PC-3 (cell line): ENCODE measurements around the gene NEURL1B. TPM values are rescaled to one million over a fixed set of nuclear protein-coding genes. Genes with fewer than 3 reads are reported as not detected.

Source experiments
- ATAC-seq: fragments of 200-7000 bp; cut with Tn5 transposase; 2 replicates; pipeline ENCODE4 v1.9.1; 2020; ENCODE audit warnings: mild to moderate bottlenecking, moderate library complexity
- BruUV-seq: library from RNA; stranded (reverse); fragments of 400-500 nt; replicated peaks from 2 replicates; lab custom pipeline; 2021; lab: Mats Ljungman, UMichigan
- CTCF ChIA-PET: fragments of 300-600 bp; sonication (Branson Sonifier 250); formaldehyde crosslinking; loops from one replicate; lab custom pipeline; 2022; ENCODE audit warnings: antibody characterized with exemption; lab: Charles Lee
- POLR2A ChIA-PET: fragments of 300-600 bp; sonication (Branson Sonifier 250); formaldehyde crosslinking; loops from one replicate; lab custom pipeline; 2022; ENCODE audit warnings: antibody characterized with exemption; ENCODE audit not compliant: unreplicated experiment; lab: Charles Lee
- DNase-seq: peaks from one replicate; pipeline ENCODE4 v3.0.0-alpha.2; 2015
- H2AFZ ChIP-seq: fragments of 300-600 bp; sonication (generic); 2 replicates; pipeline ENCODE4 v1.6.0; 2016; ENCODE audit warnings: antibody characterized with exemption, low read length
- H3F3A ChIP-seq: fragments of 300-600 bp; sonication (generic); one replicate; pipeline ENCODE4 v1.6.0; 2017; ENCODE audit warnings: antibody characterized with exemption, low read length, control low read depth, mild to moderate bottlenecking; ENCODE audit not compliant: unreplicated experiment
- H3K27ac ChIP-seq: fragments of 300-600 bp; sonication (generic); 2 replicates; pipeline ENCODE4 v1.5.1; 2016; ENCODE audit warnings: mild to moderate bottlenecking, low read length
- H3K27me3 ChIP-seq: fragments of 300-600 bp; sonication (generic); 2 replicates; pipeline ENCODE4 v1.6.1; 2016; ENCODE audit warnings: low read length, mixed read lengths
- H3K36me3 ChIP-seq: fragments of 300-600 bp; sonication (generic); 2 replicates; pipeline ENCODE4 v1.6.1; 2016; ENCODE audit warnings: low read depth, mixed run types, low read length, mixed read lengths
- H3K4me1 ChIP-seq: fragments of 300-600 bp; sonication (generic); 2 replicates; pipeline ENCODE4 v1.5.1; 2016; ENCODE audit warnings: low read length; ENCODE audit not compliant: insufficient read depth
- H3K4me2 ChIP-seq: fragments of 300-600 bp; sonication (generic); 2 replicates; pipeline ENCODE4 v1.6.0; 2016; ENCODE audit warnings: low read length
- H3K4me3 ChIP-seq: fragments of 300-600 bp; sonication (generic); 2 replicates; pipeline ENCODE4 v1.5.1; 2016; ENCODE audit warnings: mild to moderate bottlenecking, low read length, mixed read lengths
- H3K79me2 ChIP-seq: fragments of 300-600 bp; sonication (generic); 2 replicates; pipeline ENCODE4 v1.6.1; 2017; ENCODE audit warnings: low read length, mixed read lengths
- H3K9ac ChIP-seq: fragments of 300-600 bp; sonication (generic); 2 replicates; pipeline ENCODE4 v1.6.0; 2016; ENCODE audit warnings: mild to moderate bottlenecking, low read length
- H3K9me2 ChIP-seq: fragments of 300-600 bp; sonication (generic); replicated peaks from 2 replicates; pipeline ENCODE4 v1.6.1; 2016; ENCODE audit warnings: mixed run types, low read length, mixed read lengths
- H3K9me3 ChIP-seq: fragments of 300-600 bp; sonication (generic); 2 replicates; pipeline ENCODE4 v1.6.1; 2016; ENCODE audit warnings: low read length, mixed read lengths
- H4K20me1 ChIP-seq: fragments of 300-600 bp; sonication (generic); 2 replicates; pipeline ENCODE4 v1.6.1; 2016; ENCODE audit warnings: low read length, mixed read lengths
- CTCF ChIP-seq: fragments of 300-600 bp; sonication (generic); conservative IDR thresholded peaks from 2 replicates; pipeline ENCODE4 v1.5.1; 2017; ENCODE audit warnings: antibody characterized with exemption, low read depth, mild to moderate bottlenecking, low read length
- EZH2 ChIP-seq: fragments of 300-600 bp; sonication (generic); IDR thresholded peaks from one replicate; pipeline ENCODE4 v1.6.1; 2017; ENCODE audit warnings: antibody characterized with exemption, mild to moderate bottlenecking, low read length; ENCODE audit not compliant: unreplicated experiment
- EZH2phosphoT487 ChIP-seq: fragments of 300-600 bp; sonication (generic); IDR thresholded peaks from 2 replicates; pipeline ENCODE4 v1.6.1; 2018; ENCODE audit warnings: mild to moderate bottlenecking, antibody characterized with exemption, low read length, borderline replicate concordance
- intact Hi-C: fragments of 100-400 bp; cut with micrococcal nuclease; formaldehyde crosslinking; loops from 2 replicates; pipeline ENCODE4 v1.9.0; 2023
- total RNA-seq: library from RNA; depleted of rRNA; stranded (reverse); fragments of >200 nt; gene quantifications from 2 replicates; pipeline ENCODE4 v1.2.3, GENCODE V29; 2014

The NEURL1B gene
- total RNA-seq, 1 experiment from 2014 or later: 0.95 TPM

DNA sequence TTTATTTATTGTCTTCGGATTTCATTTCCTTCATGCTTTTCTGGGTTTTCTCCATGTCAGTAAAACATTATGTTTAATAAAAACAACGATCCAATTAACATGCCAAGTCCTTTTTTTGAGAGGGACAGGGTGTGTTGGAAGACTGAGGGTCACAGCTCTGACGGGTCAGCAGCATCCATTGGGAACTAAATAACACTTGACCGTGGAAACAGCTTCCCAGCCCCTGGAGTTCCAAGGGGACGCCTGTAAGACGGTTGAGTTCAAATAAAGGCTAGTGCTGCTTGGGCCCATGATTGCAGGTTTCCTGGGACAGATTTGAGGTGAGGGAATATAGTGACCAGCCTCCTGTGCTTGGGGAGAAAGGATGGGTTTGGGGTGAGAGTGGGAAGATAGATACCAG is 30.4 kb upstream of the NEURL1B start:
- no peaks in the 10 kb centered on the region for H3K9me3 ChIP-seq
- ATAC-seq: no peak
- no peak overlapping the region for H3K9ac ChIP-seq
- no peak for TF ChIP-seq EZH2
- no TSS peak for BruUV-seq
- no peak overlapping the region for H3K4me3 ChIP-seq
- peaks cover 68% of the 10 kb centered on the region for H3K27me3 ChIP-seq
- no peaks in the 10 kb centered on the region for H4K20me1 ChIP-seq
- no peaks in the 10 kb centered on the region for H3F3A ChIP-seq
- POLR2A ChIA-PET: no interaction called here
- DNase-seq: no peak
- H3K79me2 ChIP-seq: no peaks in the 10 kb centered on the region
- H3K36me3 ChIP-seq: no peaks in the 10 kb centered on the region
- no peak overlapping the region for H3K4me2 ChIP-seq
- CTCF ChIA-PET: no interaction called here
- no peak overlapping the region for H2AFZ ChIP-seq
- H3K9me2 ChIP-seq: no peaks in the 10 kb centered on the region
- intact Hi-C loops: no loop called here
- no peaks in the 10 kb centered on the region for H3K4me1 ChIP-seq
- H3K27ac ChIP-seq: no peak overlapping the region

GRCh38 chr5:172611913-172612312 is 29.1 kb upstream of the NEURL1B start:
- CTCF ChIA-PET: no interaction called here
- Histone ChIP-seq H3K9ac (no peak overlapping the region), H3K27ac (no peak overlapping the region), H2AFZ (no peak overlapping the region), H3K27me3 (peaks cover 62% of the 10 kb centered on the region), H3K9me3 (no peaks in the 10 kb centered on the region), H3K79me2 (no peaks in the 10 kb centered on the region), H3F3A (no peaks in the 10 kb centered on the region), H3K36me3 (no peaks in the 10 kb centered on the region), H4K20me1 (no peaks in the 10 kb centered on the region), H3K4me3 (no peak overlapping the region), H3K4me1 (no peaks in the 10 kb centered on the region), H3K9me2 (no peaks in the 10 kb centered on the region), H3K4me2 (no peak overlapping the region)
- DNase-seq: no peak
- POLR2A ChIA-PET: no interaction called here
- TF ChIP-seq EZH2 (no peak), EZH2phosphoT487 (no peak), CTCF (no peak)
- no peak for ATAC-seq
- intact Hi-C loops: no loop called here
- no TSS peak for BruUV-seq

- Histone ChIP-seq H3K9ac (no peak overlapping the region), H3F3A (no peaks in the 10 kb centered on the region), H3K9me2 (no peaks in the 10 kb centered on the region), H2AFZ (no peak overlapping the region), H3K4me2 (no peak overlapping the region), H3K4me1 (no peaks in the 10 kb centered on the region), H3K27ac (no peak overlapping the region), H3K79me2 (no peaks in the 10 kb centered on the region), H3K27me3 (peaks cover 54% of the 10 kb centered on the region), H4K20me1 (no peaks in the 10 kb centered on the region), H3K4me3 (no peak overlapping the region), H3K9me3 (no peaks in the 10 kb centered on the region), H3K36me3 (no peaks in the 10 kb centered on the region)
- TF ChIP-seq CTCF (no peak), EZH2 (no peak), EZH2phosphoT487 (no peak)
- ATAC-seq (no peak), DNase-seq (no peak)
- intact Hi-C loops: no loop called here
- ChIA-PET POLR2A (no interaction called here), CTCF (no interaction called here)
- no TSS peak for BruUV-seq
These were observed 28.3 kb upstream of the NEURL1B start for GRCh38 chr5:172612771-172613170.
